ENCODE measurements around the gene ANKRD53. TPM values are rescaled to one million over a fixed set of nuclear protein-coding genes. Genes with fewer than 3 reads are reported as not detected.
A peak's percentile ranks its signal among the peaks of the same experiment; 100 is the strongest.

ANKRD53 gene
- total RNA-seq, 4 donors from 2014 or later: 0.18 to 0.76 TPM; not detected in 2

- Histone ChIP-seq H3K4me3 (no peak overlapping the region), H3K27ac (no peak overlapping the region), H3K27me3 (peaks cover 0 to 52% (median 0%) of the 10 kb centered on the region in 4 donors), H3K9me3 (no peaks in the 10 kb centered on the region), H3K36me3 (no peaks in the 10 kb centered on the region), H3K4me1 (peaks cover 0 to 17% (median 4%) of the 10 kb centered on the region in 3 donors)
- DNase-seq: no peak
- intact Hi-C loops (cut with DNase I): loop anchor here (2.0 to 5.0 kb wide), 2 partner anchors 76 to 85 kb away; no protein-coding TSS in a partner anchor
- no peak for TF ChIP-seq POLR2A (IDR thresholded peaks at IDR 0.05)
- TF ChIP-seq CTCF (IDR thresholded peaks at IDR 0.05): peak; percentile 57 to 83 (median 68)
- 21 to 22% methylated on average over 8 of the region's 8 CpGs for WGBS, 2 donors
Measured at GRCh38 chr2:70946832-70947442, 31.5 kb upstream of the ANKRD53 start.

- TF ChIP-seq CTCF (IDR thresholded peaks at IDR 0.05): no peak
- TF ChIP-seq POLR2A (IDR thresholded peaks at IDR 0.05): no peak
- WGBS, 2 donors: 43 to 49% methylated on average over 4 to 10 of the region's 11 CpGs
- H3K4me1 ChIP-seq: peaks cover 0 to 17% (median 4%) of the 10 kb centered on the region in 3 donors
- H3K27me3 ChIP-seq: peaks cover 0 to 54% (median 0%) of the 10 kb centered on the region in 4 donors
- H3K4me3 ChIP-seq: peak overlapping the region in 3 of 4 donors; percentile 33 to 56 (median 35)
- intact Hi-C loops (cut with DNase I): loop anchor here (2.0 to 5.0 kb wide), 2 partner anchors 77 to 85 kb away; no protein-coding TSS in a partner anchor
- no peaks in the 10 kb centered on the region for H3K9me3 ChIP-seq
- no peaks in the 10 kb centered on the region for H3K36me3 ChIP-seq
- DNase-seq: no peak
- no peak overlapping the region for H3K27ac ChIP-seq
Measured at GRCh38 chr2:70947556-70948184, 30.8 kb upstream of the ANKRD53 start.

- 3 to 6% methylated on average over 16 to 22 of the region's 27 CpGs for WGBS, 2 donors
- intact Hi-C loops (cut with DNase I): loop anchor here (5.0 kb wide), 1 partner anchor 86 kb away; no protein-coding TSS in a partner anchor
- H3K4me3 ChIP-seq: peak overlapping the region in 3 of 4 donors; percentile 33 to 56 (median 35)
- TF ChIP-seq POLR2A (IDR thresholded peaks at IDR 0.05) (no peak), CTCF (IDR thresholded peaks at IDR 0.05) (peak; percentile 63 to 80 (median 72))
- peaks cover 0 to 17% (median 4%) of the 10 kb centered on the region in 3 donors for H3K4me1 ChIP-seq
- H3K9me3 ChIP-seq: no peaks in the 10 kb centered on the region
- DNase-seq: no peak
- no peak overlapping the region for H3K27ac ChIP-seq
- peaks cover 0 to 57% (median 0%) of the 10 kb centered on the region in 4 donors for H3K27me3 ChIP-seq
- H3K36me3 ChIP-seq: no peaks in the 10 kb centered on the region
Measured at GRCh38 chr2:70948337-70949003, 30.0 kb upstream of the ANKRD53 start.

- Histone ChIP-seq H3K27ac (no peak overlapping the region), H3K36me3 (no peaks in the 10 kb centered on the region), H3K9me3 (no peaks in the 10 kb centered on the region), H3K27me3 (peaks cover 0 to 53% (median 0%) of the 10 kb centered on the region in 4 donors), H3K4me1 (peaks cover 0 to 17% (median 4%) of the 10 kb centered on the region in 3 donors), H3K4me3 (no peak overlapping the region)
- TF ChIP-seq POLR2A (IDR thresholded peaks at IDR 0.05) (no peak), CTCF (IDR thresholded peaks at IDR 0.05) (no peak)
- intact Hi-C loops (cut with DNase I): loop anchor here (5.0 kb wide), 1 partner anchor 87 kb away; no protein-coding TSS in a partner anchor
- 75 to 78% methylated on average over 10 to 11 of the region's 11 CpGs for WGBS, 2 donors
- DNase-seq: no peak
Measured at GRCh38 chr2:70949086-70949485, 29.3 kb upstream of the ANKRD53 start.

Data from esophagus squamous epithelium (tissue), 5 donors.